ENCODE data around the gene TRHDE.

Gene TRHDE

GRCh38 chr12:72315858-72316257, 43.7 kb downstream of the TRHDE start:
- DNase-seq (ENCODE audit: low spot score), result no peak

GRCh38 chr12:72318341-72318740, 46.2 kb downstream of the TRHDE start:
- no peak for DNase-seq (ENCODE audit: low spot score)

- peak; percentile 6 for DNase-seq (ENCODE audit: low spot score)
Measured at GRCh38 chr12:72323881-72324280, 51.7 kb downstream of the TRHDE start.

GRCh38 chr12:72330301-72330700, 58.1 kb downstream of the TRHDE start:
- no peak for DNase-seq (ENCODE audit: low spot score)

GRCh38 chr12:72330784-72331183, 58.6 kb downstream of the TRHDE start:
- no peak for DNase-seq (ENCODE audit: low spot score)

- no peak for DNase-seq (ENCODE audit: low spot score)
Measured at GRCh38 chr12:72337382-72337781, 65.2 kb downstream of the TRHDE start.

- DNase-seq (ENCODE audit: low spot score), result no peak
Measured at GRCh38 chr12:72337946-72338345, 65.8 kb downstream of the TRHDE start.

GRCh38 chr12:72338437-72338836, 66.3 kb downstream of the TRHDE start:
- DNase-seq (ENCODE audit: low spot score), result no peak

GRCh38 chr12:72346363-72346944, 74.3 kb downstream of the TRHDE start:
- peak; percentile 55 for DNase-seq (ENCODE audit: low spot score)

- no peak for DNase-seq (ENCODE audit: low spot score)
Measured at GRCh38 chr12:72349491-72349890, 77.3 kb downstream of the TRHDE start.

- DNase-seq (ENCODE audit: low spot score), result no peak
Measured at GRCh38 chr12:72359416-72359815, 87.2 kb downstream of the TRHDE start.

GRCh38 chr12:72365151-72365550, 93.0 kb downstream of the TRHDE start:
- DNase-seq (ENCODE audit: low spot score), result no peak

GRCh38 chr12:72366255-72366654, 94.1 kb downstream of the TRHDE start:
- DNase-seq (ENCODE audit: low spot score), result no peak

GRCh38 chr12:72368298-72368697, 96.1 kb downstream of the TRHDE start:
- DNase-seq (ENCODE audit: low spot score), result no peak

GRCh38 chr12:72368719-72369422, 96.7 kb downstream of the TRHDE start:
- no peak for DNase-seq (ENCODE audit: low spot score)

GRCh38 chr12:72369423-72369959, 97.3 kb downstream of the TRHDE start:
- DNase-seq (ENCODE audit: low spot score), result no peak

GRCh38 chr12:72380441-72380840, 108.3 kb downstream of the TRHDE start:
- no peak for DNase-seq (ENCODE audit: low spot score)

- no peak for DNase-seq (ENCODE audit: low spot score)
Measured at GRCh38 chr12:72388322-72388721, 116.2 kb downstream of the TRHDE start.

- peak; percentile 9 for DNase-seq (ENCODE audit: low spot score)
Measured at GRCh38 chr12:72390146-72390545, 118.0 kb downstream of the TRHDE start.

- no peak for DNase-seq (ENCODE audit: low spot score)
Measured at GRCh38 chr12:72406111-72406510, 133.9 kb downstream of the TRHDE start.

- no peak for DNase-seq (ENCODE audit: low spot score)
Measured at GRCh38 chr12:72432037-72432604, 160.0 kb downstream of the TRHDE start.

- no peak for DNase-seq (ENCODE audit: low spot score)
Measured at GRCh38 chr12:72433298-72433697, 161.1 kb downstream of the TRHDE start.

GRCh38 chr12:72434999-72435398, 162.8 kb downstream of the TRHDE start:
- no peak for DNase-seq (ENCODE audit: low spot score)
